ENCODE measurements around the gene DOHH.

DNA sequence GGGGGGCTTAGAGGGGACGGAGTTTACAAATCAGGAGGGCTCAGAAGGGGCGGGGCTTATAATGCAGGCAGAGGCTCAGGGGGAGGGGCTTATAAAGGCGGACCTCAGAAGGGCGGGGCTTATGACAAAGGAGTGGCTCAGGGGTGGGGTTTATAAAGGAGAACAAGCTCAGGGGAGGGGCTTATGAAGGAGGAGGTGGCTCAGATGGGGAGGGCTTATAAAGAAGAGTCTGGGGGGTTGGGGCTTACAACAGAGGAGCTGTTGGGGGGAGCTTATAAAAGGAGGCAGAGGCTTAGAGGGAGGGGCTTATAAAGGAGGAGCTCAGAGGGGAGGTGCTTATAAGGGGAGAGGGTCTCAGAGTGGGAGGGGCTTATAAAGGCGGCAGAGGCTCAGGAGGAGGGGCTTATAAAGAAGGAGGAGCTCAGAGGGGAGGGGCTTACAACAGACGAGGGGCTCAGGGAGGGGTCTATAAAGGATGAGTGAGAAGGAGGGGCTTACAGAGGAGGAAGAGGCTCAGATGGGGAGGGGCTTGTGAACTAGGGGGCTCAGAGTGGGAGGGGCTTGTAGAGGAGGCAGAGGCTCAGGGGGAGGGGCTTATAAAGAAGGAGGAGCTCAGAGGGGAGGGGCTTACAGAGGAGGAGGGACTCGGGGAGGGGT is 21.2 kb downstream of the DOHH start:
- no peak for TF ChIP-seq POLR2AphosphoS5 (IDR thresholded peaks at IDR 0.05; ENCODE audit: borderline replicate concordance, low read depth, low read length)
- TF ChIP-seq EZH2 (IDR thresholded peaks at IDR 0.05) = no peak
